Stimulated activated CD8-positive, alpha-beta memory T cell treated with anti-CD3 and anti-CD28 coated beads, Interleukin-7, amount 100 ng/mL, for 1 hour (primary cell): ENCODE measurements around the gene FAM168A.

Experiments used
- DNase-seq, 2 donors: peaks; one replicate each; pipeline ENCODE4 v3.0.0-alpha.2; 2020; ENCODE audit warnings: low read depth in 2 of 2

The FAM168A gene

DNA sequence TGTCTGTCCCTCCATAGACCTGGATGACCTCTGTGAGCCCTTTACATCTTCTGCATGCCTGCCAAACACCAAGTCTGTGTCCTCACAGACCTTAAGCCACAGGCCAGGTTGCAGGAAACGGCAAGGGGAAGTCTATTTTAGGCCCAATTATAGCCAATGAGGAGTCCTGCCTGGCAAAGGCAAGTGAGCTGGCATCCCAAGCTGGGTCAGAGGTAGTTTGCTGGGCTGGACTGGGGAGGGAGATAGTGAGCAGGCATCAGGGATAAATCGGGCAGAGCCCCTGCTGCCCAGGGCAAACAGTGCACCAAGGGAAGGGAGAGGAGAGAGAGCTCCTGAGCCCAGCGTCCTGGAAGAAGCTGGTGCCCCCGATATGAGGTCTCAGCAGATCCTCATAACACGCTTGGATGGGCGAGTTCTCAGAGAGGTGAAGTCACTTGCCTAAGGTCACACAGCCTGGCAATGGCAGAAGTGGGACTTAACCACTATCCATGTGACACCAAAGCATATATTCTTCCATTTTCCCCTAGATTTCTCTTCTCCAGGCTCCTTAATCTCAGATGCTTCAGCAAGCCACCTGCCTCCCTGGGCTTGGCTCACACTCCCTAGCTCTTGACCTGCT is 225.4 kb downstream of the FAM168A start:
- DNase-seq = no peak

- DNase-seq = no peak
Measured at GRCh38 chr11:73367482-73368024, 230.4 kb downstream of the FAM168A start.

DNA sequence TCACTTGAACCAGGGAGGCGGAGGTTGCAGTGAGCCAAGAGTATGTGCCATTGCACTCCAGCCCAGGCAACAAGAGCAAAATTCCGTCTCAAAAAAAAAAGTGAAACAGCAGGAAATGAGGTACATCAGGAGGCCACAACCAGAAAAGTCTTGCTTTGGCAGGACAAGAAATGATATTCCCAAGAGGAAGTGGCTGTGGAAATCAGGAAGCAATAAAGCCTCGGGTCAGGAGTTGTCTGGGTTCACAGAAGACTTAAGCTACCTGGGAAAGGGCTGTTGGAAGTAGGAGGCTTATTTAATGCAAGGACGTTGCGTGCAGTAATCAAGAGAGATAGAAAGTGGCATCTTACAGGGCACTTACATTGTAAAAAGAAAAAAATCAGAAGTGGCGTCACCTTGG is 231.0 kb downstream of the FAM168A start:
- DNase-seq = no peak

DNA sequence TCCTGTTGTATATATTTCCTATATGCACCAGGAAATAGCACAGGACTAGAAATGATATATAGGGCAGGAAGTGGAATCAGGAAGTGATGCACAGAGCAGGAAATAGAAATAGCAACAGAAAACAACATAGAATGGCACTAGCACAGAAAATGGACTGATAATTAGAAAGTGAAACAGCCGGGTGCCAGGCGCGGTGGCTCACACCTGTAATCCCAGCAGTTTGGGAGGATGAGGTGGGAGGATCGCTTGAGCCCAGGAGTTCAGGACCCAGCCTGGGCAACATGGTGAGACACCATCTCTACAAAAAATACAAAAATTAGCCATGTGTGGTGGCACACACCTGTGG is 231.7 kb downstream of the FAM168A start:
- DNase-seq = no peak

DNA sequence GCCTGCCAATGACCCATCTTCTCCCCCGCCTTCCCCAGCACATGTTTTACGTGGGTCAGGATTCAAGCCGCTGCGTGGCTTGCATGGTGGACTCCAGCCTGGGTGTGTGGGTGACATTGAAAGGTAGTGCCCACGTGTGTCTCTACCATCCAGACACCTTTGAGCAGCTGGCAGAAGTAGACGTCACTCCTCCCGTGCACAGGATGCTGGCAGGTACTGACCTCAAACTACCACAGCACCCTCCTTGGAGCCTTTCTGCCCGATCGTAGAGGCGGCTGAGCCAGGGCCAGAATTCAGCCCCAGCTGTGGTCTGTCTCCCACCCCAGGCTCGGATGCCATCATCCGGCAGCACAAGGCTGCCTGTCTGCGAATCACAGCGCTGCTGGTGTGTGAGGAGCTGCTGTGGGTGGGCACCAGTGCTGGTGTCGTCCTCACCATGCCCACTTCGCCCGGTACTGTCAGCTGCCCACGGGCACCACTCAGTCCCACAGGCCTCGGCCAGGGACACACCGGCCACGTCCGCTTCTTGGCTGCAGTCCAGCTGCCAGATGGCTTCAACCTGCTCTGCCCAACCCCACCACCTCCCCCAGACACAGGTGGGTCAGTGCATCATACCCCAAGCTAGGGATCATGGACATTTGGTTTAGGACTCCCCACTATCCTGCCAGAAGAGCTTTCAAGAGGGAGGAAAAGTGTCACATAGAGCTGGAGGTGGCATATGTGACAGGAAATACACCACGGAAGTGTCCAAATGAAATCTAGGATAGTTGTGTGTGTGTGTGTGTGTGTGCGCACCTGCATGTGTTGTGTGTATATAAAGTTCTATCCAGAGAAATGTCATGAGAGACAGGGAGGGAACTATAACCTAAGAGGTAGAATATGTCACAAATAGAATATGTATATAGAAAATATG is 232.3 kb downstream of the FAM168A start:
- no peak for DNase-seq

DNA sequence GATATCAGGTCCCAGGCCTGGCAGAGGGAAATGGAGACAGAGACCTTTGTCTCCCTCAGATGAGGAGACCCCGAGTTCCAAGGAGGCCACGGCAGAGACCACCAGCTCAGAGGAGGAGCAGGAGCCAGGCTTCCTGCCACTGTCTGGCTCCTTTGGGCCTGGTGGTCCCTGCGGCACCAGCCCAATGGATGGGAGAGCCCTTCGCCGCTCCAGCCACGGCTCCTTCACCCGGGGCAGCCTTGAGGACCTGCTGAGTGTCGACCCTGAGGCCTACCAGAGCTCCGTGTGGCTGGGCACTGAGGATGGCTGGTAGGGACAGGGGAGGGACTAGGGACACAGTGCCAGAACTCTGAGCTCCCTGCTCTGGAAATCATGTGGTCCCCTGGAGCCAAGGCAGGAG is 234.8 kb downstream of the FAM168A start:
- DNase-seq = no peak

DNA sequence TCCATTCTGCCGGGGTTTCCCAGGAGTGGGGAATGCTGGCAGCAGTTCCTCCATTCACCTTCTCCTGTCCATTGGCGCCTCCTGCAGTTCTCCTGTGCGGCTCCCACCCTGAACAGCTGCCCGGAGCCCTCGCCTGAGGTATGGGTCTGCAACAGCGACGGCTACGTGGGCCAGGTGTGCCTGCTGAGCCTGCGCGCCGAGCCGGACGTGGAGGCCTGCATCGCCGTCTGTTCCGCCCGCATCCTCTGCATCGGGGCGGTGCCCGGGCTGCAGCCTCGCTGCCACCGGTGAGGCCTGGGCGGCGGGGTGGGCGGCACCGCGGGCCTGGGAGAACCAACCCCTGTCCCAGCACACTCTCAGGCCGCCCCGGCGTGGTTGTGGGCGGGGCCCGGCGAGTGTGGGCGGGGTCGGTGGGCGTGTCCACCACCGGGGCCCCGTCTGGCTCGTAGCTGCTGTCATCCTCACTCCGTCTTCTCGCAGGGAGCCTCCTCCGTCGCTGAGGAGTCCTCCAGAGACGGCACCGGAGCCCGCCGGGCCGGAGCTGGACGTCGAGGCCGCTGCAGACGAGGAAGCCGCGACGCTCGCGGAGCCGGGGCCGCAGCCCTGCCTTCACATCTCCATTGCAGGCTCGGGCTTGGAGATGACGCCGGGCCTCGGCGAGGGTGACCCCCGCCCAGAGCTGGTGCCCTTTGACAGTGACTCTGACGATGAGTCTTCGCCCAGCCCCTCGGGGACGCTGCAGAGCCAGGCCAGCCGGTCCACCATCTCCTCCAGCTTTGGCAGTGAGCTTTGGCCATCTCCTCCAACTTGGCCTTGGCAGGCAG is 235.7 kb downstream of the FAM168A start:
- no peak for DNase-seq

- no peak for DNase-seq
Measured at GRCh38 chr11:73360743-73361369, 237.1 kb downstream of the FAM168A start.

GRCh38 chr11:73359930-73360742 is 237.8 kb downstream of the FAM168A start:
- no peak for DNase-seq

GRCh38 chr11:73359341-73359740 is 238.6 kb downstream of the FAM168A start:
- no peak for DNase-seq

- DNase-seq = no peak
Measured at GRCh38 chr11:73358071-73358470, 239.8 kb downstream of the FAM168A start.

GRCh38 chr11:73356979-73357860 is 240.7 kb downstream of the FAM168A start:
- no peak for DNase-seq

DNA sequence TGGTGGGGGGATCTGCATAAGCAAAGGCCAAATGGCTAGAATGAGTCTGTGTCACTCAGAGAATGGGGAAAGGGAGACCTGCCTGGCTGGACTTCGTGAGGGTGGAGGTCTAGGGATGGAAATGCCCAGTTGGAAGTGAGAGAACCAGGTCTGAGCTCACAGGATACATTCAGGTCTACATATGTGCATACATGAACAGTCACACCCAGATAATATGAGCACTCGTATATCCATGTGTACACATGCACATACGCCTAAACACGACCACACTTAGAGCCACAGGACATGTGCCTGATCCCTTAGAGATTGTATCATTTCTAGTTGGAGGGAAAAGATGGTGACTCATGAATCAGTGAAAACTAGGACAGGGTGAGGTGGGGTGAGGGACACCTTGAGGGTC is 242.8 kb downstream of the FAM168A start:
- DNase-seq = no peak

GRCh38 chr11:73353422-73353821 is 244.5 kb downstream of the FAM168A start:
- no peak for DNase-seq

GRCh38 chr11:73350908-73351636 is 246.8 kb downstream of the FAM168A start:
- peak; percentile 24 to 41 for DNase-seq
